HG03159 (cell line): Measurements from ENCODE around the gene CABP7.

Experiments used
- ATAC-seq: cut with Tn5 transposase; IDR thresholded peaks from one replicate; pipeline ENCODE4 v1.9.1; 2021; ENCODE audit warnings: mild to moderate bottlenecking, moderate library complexity; ENCODE audit not compliant: unreplicated experiment

CABP7 gene

GRCh38 chr22:29702000-29702930 lies 17.5 kb upstream of the CABP7 start:
- ATAC-seq, result no peak

DNA sequence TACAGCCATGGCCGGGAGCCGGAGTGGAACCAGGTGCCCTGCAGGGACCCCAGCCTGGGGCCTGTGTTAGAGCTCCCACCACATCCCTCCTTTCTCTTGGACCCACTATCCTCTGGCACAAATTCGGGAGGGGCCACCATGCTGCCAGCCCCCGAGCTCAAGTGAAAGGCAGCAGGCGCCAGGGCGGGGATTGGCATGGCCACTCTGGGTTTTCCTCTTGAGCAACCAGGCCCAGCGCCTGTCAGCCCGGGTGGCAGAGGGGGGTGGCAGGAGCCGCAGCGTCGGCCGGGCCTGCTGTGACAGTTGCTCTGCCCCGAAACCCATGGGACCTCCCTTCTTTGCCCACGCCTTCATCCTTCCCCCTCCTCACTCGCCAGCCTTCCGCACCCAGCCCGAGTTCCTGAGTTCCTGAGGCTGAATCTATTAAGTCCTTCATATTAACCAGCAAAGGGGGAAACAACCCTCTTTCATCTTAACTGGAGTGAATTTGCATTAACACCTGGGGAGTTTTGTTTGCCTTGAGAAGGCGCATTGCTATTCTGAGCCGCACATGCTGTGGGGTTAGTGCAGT lies 16.8 kb upstream of the CABP7 start:
- ATAC-seq, result no peak

DNA sequence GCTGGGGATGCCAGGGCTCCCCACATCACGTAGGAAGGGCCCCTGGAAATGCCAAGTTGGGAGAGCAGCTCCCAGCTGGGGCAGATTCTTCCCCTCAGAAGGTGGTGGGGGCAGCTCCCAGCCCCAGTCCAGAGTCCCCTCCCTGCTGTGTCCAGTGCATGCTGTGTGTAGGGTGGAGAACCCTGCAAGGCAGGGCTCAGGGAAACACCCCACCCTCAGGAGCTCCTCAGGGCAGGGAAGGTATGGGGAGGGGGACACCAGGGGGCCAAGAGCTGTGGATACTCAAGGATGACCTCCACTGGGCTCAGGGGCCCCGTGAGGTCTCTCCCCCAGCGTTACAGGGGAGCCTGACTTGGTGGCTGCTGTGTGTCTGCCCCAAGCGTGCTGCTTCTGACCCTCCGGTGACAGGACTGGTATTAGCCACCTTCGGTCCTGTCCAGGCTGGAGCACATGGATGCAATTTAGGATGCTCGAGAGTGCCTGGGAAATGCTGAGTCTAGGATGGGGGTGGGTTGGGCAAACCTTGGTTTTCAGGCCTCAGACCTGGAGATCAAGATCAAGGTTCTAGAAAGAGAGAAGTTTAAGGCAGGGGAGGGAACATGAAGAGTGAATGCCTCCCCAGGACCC lies 16.1 kb upstream of the CABP7 start:
- ATAC-seq, result no peak

DNA sequence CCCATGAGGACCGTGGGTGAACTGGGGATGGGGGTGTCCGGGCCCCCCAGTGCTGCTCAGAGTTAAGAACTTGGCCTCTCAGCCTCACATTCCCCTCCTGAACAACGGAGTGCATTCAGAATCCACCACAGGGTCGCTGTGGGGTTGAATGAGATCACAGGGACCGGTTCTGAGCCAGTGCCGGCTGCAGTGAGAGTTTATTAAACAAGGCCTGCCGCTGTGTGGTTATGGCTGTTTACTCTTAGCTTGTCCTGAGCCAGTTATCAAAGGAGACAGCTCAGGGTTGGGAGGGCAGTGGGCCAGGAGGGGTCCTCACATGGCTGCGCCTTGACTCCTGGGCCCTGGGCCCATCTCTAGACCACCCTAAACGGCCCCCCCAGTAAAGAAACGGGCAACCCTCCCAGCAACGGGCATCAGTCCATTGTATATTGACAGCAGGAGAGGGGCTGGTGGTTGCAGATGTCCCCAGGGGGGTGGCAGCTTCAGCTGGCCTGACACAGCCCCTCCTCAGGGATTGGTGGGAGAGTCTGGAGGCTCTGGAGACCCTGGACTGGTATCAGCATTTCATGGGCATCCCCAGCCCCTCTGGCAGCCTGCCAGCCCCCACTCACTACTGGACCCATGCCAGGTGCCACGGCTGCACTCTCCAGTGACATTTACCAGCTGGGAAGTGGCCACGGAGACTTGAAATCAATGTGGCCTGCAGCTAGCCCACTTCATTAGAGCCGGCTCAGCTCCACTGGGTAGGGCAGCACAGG lies 15.1 kb upstream of the CABP7 start:
- ATAC-seq, result no peak

DNA sequence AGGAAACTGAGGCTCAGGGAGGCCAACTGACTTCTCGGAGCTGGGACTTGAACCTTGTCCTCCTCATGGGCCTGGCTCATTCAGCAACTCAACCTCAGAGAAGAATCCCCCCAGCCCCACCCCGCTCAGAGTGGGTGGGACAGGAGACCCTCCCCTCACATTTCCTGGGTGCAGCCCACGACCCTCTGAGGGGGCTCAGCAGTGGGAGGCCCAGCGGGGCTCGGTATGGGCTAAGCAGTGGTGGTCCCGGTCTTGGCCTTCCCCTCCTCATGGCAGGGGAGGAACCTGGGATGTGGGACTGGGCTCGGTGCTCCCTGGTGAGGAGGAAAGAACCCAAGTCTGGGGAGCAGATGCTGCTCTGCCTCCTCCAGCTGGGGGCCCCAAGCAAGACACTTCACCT lies 14.2 kb upstream of the CABP7 start:
- no peak for ATAC-seq

GRCh38 chr22:29706486-29706885 lies 13.3 kb upstream of the CABP7 start:
- ATAC-seq, result no peak

GRCh38 chr22:29707010-29707409 lies 12.8 kb upstream of the CABP7 start:
- no peak for ATAC-seq

GRCh38 chr22:29707471-29707870 lies 12.3 kb upstream of the CABP7 start:
- no peak for ATAC-seq

DNA sequence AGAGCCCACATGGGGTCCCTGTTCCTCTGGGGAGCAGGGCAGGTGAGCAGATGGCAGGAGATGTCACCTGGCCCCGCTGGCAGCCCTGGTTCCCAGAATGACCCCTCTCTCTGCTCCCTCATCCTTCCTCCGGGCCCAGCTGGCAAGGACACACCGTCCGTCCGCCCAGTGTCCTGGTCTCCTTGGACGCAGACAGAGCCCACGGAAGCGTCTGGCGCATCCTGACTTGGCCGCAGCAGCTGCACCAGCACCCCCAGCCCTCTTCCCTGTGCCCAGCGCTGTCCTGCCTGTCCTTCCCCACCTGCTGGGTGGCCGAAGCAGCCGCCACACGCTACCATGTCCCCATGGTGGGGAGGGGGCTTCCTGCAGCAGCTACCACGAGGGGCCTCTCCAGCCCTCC lies 9.6 kb upstream of the CABP7 start:
- no peak for ATAC-seq

GRCh38 chr22:29710922-29711593 lies 8.7 kb upstream of the CABP7 start:
- ATAC-seq, result no peak

DNA sequence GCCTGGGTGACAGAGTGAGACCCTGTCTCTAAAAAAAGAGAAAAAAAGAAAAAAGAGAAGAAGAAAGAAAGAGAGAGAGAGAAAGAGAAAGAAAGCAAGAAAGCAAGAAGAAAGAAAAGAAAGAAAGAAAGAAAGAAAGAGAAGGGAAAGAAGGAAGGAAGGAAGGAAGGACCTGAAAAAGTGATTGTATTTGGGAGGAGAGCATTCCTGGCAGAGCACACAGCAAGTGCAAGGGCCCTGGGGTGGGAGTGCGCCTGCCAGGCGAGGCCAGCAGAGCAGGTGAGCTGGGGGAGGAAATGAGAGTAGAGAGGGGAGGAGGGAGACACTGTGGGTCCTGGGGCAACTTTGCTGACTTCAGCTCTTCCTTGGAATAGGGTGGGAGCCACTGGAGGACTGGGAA lies 7.7 kb upstream of the CABP7 start:
- ATAC-seq, result no peak

DNA sequence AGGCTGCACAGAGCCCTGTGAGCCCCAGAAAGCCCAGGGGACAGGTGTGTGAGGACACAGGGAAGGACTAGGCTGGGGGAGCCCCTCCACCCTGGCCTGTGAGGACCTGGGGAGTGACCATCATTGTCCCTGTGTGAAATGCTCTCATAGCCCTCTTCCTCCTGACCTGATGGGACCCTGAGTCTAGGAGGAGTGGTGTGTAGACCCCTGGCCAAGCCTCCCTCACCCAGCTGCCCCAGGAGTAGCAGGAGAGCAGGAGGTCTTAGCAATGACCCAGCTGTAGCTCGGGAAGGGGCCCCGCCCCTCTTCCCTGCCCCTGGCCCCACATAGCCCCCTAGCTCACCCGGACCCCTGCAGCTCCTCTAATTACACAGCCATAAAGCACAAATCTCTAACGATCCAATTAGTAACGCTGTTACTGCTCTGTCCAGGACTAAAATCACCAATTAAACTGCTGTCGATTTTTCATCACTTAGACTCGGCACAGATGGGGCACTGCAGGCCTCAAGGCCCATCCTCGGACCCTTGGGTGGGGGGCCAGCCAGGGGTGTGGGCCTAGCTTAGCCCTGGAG lies 6.6 kb upstream of the CABP7 start:
- ATAC-seq, result no peak

- ATAC-seq, result no peak
Observed at GRCh38 chr22:29715240-29715639, 4.6 kb upstream of the CABP7 start.

DNA sequence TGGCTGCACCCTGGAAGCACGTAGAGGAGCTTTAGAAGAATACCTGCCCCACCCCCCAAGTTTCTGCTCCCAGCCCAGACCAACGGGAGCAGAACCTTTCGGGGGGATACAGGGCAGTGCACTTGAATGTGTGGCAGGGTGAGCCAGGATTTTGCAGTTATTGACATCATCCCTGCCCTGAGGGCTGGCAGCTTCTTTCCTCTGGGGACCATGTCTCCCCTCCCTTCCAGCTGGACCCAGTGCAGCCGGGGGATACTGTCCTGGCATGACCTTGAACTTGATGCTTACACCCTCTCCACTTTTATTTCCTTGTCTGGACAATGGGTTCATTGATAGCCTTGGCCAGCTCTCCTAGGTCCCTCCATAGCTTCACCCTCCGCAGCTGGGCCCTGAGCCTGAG lies 4.1 kb upstream of the CABP7 start:
- ATAC-seq, result no peak

DNA sequence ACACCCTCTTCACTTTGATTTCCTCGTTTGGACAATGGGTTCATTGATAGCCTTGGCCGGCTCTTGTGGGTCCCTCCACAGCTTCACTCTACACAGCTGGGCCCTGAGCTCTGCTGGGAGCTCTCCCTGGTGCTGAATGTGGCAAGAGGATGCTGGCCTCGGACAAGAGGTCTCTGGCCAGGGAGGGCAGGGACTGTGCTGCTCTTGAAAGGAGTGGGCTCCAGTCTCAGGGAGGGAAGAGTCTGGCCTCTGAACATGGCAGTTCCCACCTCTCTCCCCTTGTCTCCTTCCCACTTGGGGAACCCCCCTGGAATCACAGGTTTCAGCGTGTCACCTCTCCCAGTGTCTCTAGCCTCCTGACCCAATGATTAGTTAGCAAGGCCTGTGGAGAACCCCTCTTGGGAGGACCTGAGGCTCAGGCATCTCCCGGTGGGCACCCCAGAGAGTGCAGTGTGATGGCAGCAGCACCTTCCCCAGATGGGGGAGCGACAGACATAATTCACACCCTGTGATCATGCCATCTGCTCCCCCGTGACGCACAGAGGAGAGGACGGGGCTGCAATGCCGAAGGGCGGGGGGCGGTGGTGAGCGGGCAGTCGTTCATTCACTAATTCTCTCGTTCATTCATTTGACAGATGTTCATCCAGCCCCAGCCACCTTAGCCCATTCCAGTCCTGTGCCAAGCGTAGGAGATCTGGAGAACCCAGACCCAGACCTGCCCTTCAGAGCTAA lies 2.8 kb upstream of the CABP7 start:
- no peak for ATAC-seq

GRCh38 chr22:29717789-29718188 lies 2.0 kb upstream of the CABP7 start:
- no peak for ATAC-seq

DNA sequence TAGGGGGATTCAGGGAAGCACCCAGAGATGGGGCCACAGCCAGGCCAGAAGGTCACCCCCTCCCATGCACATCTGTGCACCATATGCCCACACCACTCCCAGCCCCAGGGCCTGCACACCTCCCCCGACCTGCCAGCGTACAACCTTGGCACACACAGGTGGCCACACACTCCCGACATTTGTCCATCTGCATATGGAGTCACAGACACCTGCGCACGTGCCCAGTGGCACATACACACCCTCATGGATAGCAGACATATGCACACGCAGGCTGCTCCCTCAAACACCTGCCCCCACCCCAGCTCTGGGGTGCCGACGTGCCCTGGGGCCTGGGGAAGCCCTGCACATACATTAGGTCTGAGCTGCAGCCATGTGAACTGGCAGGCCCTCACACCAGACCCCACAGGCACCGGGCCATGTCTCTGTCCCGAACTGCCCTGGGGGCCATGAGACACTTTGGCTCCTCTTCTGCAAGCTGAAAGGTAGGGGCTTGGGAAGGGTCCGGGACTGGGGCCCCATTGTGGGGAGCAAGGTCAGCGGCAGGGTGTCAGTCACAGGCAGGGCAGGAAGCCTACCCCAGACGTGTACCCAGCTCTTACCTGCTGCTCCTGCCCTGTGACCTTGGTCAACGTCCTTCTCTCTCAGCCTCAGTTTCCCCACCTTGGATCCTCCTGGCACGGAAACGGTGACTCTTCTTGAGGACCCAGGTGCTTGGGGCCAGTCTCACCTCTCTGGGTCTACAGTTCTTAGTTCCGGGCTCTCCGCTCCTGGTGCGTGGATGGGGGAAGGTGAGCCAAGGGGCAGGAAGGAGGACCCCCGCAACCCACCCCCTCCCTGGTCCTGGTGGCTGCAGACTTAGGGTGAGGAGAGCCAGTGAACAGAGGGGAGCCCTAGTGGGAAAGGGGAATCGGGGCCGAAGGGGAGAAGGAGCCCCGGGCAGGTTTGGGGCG lies 579 bp upstream of the CABP7 start:
- ATAC-seq, result no peak

- no peak for ATAC-seq
Observed at GRCh38 chr22:29720811-29721323, 1.1 kb downstream of the CABP7 start.
